D341Med (cell line): Measurements from ENCODE around the gene DYNLT1.
"Not testable (repeated sequence)": the region's sequence is repeated elsewhere in the genome, so short reads cannot be mapped to it uniquely, and the experiment has no call there.

Experiments used
- DNase-seq: peaks from one replicate; pipeline ENCODE4 v3.0.0; 2012; ENCODE audit warnings: low spot score

The DYNLT1 gene

GRCh38 chr6:158621694-158622544, 22.6 kb downstream of the DYNLT1 start:
- DNase-seq = no peak

GRCh38 chr6:158620963-158621693, 23.4 kb downstream of the DYNLT1 start:
- DNase-seq = no peak

GRCh38 chr6:158619922-158620801, 24.4 kb downstream of the DYNLT1 start:
- DNase-seq = no peak

GRCh38 chr6:158618289-158618688, 26.3 kb downstream of the DYNLT1 start:
- DNase-seq = not testable (repeated sequence)

- not testable (repeated sequence) for DNase-seq
Measured at GRCh38 chr6:158614606-158615005, 29.9 kb downstream of the DYNLT1 start.

- no peak for DNase-seq
Measured at GRCh38 chr6:158611541-158612370, 32.8 kb downstream of the DYNLT1 start.

GRCh38 chr6:158611039-158611438, 33.5 kb downstream of the DYNLT1 start:
- DNase-seq = no peak

GRCh38 chr6:158610319-158610968, 34.1 kb downstream of the DYNLT1 start:
- DNase-seq = no peak

GRCh38 chr6:158609455-158610155, 34.9 kb downstream of the DYNLT1 start:
- DNase-seq = no peak

- DNase-seq = no peak
Measured at GRCh38 chr6:158608221-158608620, 36.3 kb downstream of the DYNLT1 start.

- no peak for DNase-seq
Measured at GRCh38 chr6:158607411-158608170, 37.0 kb downstream of the DYNLT1 start.

GRCh38 chr6:158606935-158607334, 37.6 kb downstream of the DYNLT1 start:
- DNase-seq = no peak

- not testable (repeated sequence) for DNase-seq
Measured at GRCh38 chr6:158606011-158606410, 38.5 kb downstream of the DYNLT1 start.

GRCh38 chr6:158605266-158605878, 39.2 kb downstream of the DYNLT1 start:
- peak; percentile 82 for DNase-seq

- no peak for DNase-seq
Measured at GRCh38 chr6:158604048-158604406, 40.5 kb downstream of the DYNLT1 start.

- no peak for DNase-seq
Measured at GRCh38 chr6:158603261-158604047, 41.1 kb downstream of the DYNLT1 start.

- DNase-seq = no peak
Measured at GRCh38 chr6:158599635-158600034, 44.9 kb downstream of the DYNLT1 start.

GRCh38 chr6:158597565-158597964, 47.0 kb downstream of the DYNLT1 start:
- no peak for DNase-seq
